Left lung (tissue), 10 donors: Measurements from ENCODE around the gene XAB2. TPM values are rescaled to one million over a fixed set of nuclear protein-coding genes. Genes with fewer than 3 reads are reported as not detected.
A peak's percentile ranks its signal among the peaks of the same experiment; 100 is the strongest.

Experiments
- ATAC-seq: fragments of 200-7000 bp; cut with Tn5 transposase; one replicate; pipeline ENCODE4 v1.9.1; 2020; ENCODE audit warnings: moderate library complexity
- DNase-seq, 4 donors: peaks; one replicate each; pipeline ENCODE4 v3.0.0-alpha.2; 2013 to 2020
- H3K27ac ChIP-seq, 2 donors: fragments of 200-600 bp; sonication (generic) in 1 of 2; one replicate each; pipeline versions ENCODE4 v1.5.0 to v1.8.0; 2020 to 2021
- H3K27me3 ChIP-seq, 2 donors: fragments of 200-600 bp; sonication (generic) in 1 of 2; one replicate each; pipeline versions ENCODE4 v1.5.0 to v1.8.0; 2020 to 2021
- H3K36me3 ChIP-seq, 2 donors: fragments of 200-600 bp; sonication (generic) in 1 of 2; one replicate each; pipeline versions ENCODE4 v1.5.0 to v1.8.0; 2020 to 2021
- H3K4me1 ChIP-seq, 2 donors: fragments of 200-600 bp; one replicate each; pipeline ENCODE4 v1.8.0; 2021
- H3K4me3 ChIP-seq, 2 donors: fragments of 200-600 bp; sonication (generic) in 1 of 2; one replicate each; pipeline versions ENCODE4 v1.5.0 to v1.8.0; 2020 to 2021; ENCODE audit warnings: mild to moderate bottlenecking in 1 of 2
- H3K9me3 ChIP-seq, 2 donors: fragments of 200-600 bp; sonication (generic) in 1 of 2; one replicate each; pipeline versions ENCODE4 v1.5.0 to v1.8.0; 2020 to 2021
- CTCF ChIP-seq, 2 donors: fragments of 200-600 bp; sonication (generic) in 1 of 2; IDR thresholded peaks; one replicate each; pipeline versions ENCODE4 v1.5.0 to v1.8.0; 2021; ENCODE audit warnings: antibody characterized with exemption in 2 of 2
- intact Hi-C, 2 donors: fragments of 100-400 bp; cut with DNase I; formaldehyde crosslinking; loops; one replicate each; pipeline versions ENCODE4 v1.11.2 to v1.14.2; 2022
- polyA plus RNA-seq, 6 donors: library from polyadenylated mRNA; unstranded; fragments of 120-200 nt; gene quantifications; one replicate each; pipeline ENCODE4 v1.2.1, GENCODE V29; 2013; ENCODE audit not compliant: insufficient read length in 6 of 6
- total RNA-seq, 2 donors: library from RNA; stranded (reverse); fragmentation: NEBNext Ultra II Directional; extraction: Animal tissue kit (Norgen Biotek cat#: 25700); gene quantifications; one replicate each; pipeline ENCODE4 v1.2.1, GENCODE V29; 2021
- donor health status: DM: no; HTN: yes; CAD: no.
- donor health status: DM: no; HTN: no; CAD: no.

The XAB2 gene
- total and polyA plus RNA-seq, 8 donors, result 30.5 to 38.8 (median 32.5) TPM

GRCh38 chr19:7661744-7662538 lies 32.6 kb upstream of the XAB2 start:
- no peak overlapping the region for H3K4me3 ChIP-seq
- peaks cover 0 to 13% of the 10 kb centered on the region in 2 donors for H3K27me3 ChIP-seq
- H3K9me3 ChIP-seq, result no peaks in the 10 kb centered on the region
- no peak for ATAC-seq
- H3K36me3 ChIP-seq, result no peaks in the 10 kb centered on the region
- no peak overlapping the region for H3K27ac ChIP-seq
- TF ChIP-seq CTCF (IDR thresholded peaks at IDR 0.05), result no peak
- peaks cover 0 to 32% of the 10 kb centered on the region in 2 donors for H3K4me1 ChIP-seq
- no peak for DNase-seq
- intact Hi-C loops, result no loop called here

- DNase-seq (no peak), ATAC-seq (peak; percentile 46)
- H3K4me1 ChIP-seq, result peaks cover 0 to 67% of the 10 kb centered on the region in 2 donors
- H3K4me3 ChIP-seq, result peak overlapping the region in 1 of 2 donors; percentile 9
- H3K9me3 ChIP-seq, result no peaks in the 10 kb centered on the region
- no peaks in the 10 kb centered on the region for H3K36me3 ChIP-seq
- H3K27me3 ChIP-seq, result peaks cover 0 to 4% of the 10 kb centered on the region in 2 donors
- intact Hi-C loops, result no loop called here
- peak overlapping the region in 1 of 2 donors; percentile 97 for H3K27ac ChIP-seq
- no peak for TF ChIP-seq CTCF (IDR thresholded peaks at IDR 0.05)
Observed at GRCh38 chr19:7658219-7658686, 28.9 kb upstream of the XAB2 start.

- Histone ChIP-seq H3K4me1 (peaks cover 3 to 77% of the 10 kb centered on the region in 2 donors), H3K9me3 (no peaks in the 10 kb centered on the region), H3K36me3 (no peaks in the 10 kb centered on the region), H3K27ac (peak overlapping the region; percentile 47 to 97), H3K4me3 (peak overlapping the region in 1 of 2 donors; percentile 9), H3K27me3 (peaks cover 0 to 4% of the 10 kb centered on the region in 2 donors)
- ATAC-seq, result peak; percentile 84
- intact Hi-C loops, result no loop called here
- no peak for TF ChIP-seq CTCF (IDR thresholded peaks at IDR 0.05)
- DNase-seq, result peak in 2 of 4 donors; percentile 76 to 83
Observed at GRCh38 chr19:7657131-7657751, 27.9 kb upstream of the XAB2 start.

GRCh38 chr19:7655581-7655980 lies 26.2 kb upstream of the XAB2 start:
- no peak overlapping the region for H3K4me3 ChIP-seq
- no peaks in the 10 kb centered on the region for H3K36me3 ChIP-seq
- no peak for DNase-seq
- H3K4me1 ChIP-seq, result peaks cover 4 to 78% of the 10 kb centered on the region in 2 donors
- H3K27me3 ChIP-seq, result peaks cover 0 to 4% of the 10 kb centered on the region in 2 donors
- no peaks in the 10 kb centered on the region for H3K9me3 ChIP-seq
- ATAC-seq, result no peak
- TF ChIP-seq CTCF (IDR thresholded peaks at IDR 0.05), result no peak
- intact Hi-C loops, result no loop called here
- H3K27ac ChIP-seq, result peak overlapping the region in 1 of 2 donors; percentile 97

- H3K27me3 ChIP-seq, result no peaks in the 10 kb centered on the region
- ATAC-seq (no peak), DNase-seq (no peak)
- intact Hi-C loops, result no loop called here
- H3K9me3 ChIP-seq, result no peaks in the 10 kb centered on the region
- peak overlapping the region in 1 of 2 donors; percentile 97 for H3K27ac ChIP-seq
- no peak for TF ChIP-seq CTCF (IDR thresholded peaks at IDR 0.05)
- no peaks in the 10 kb centered on the region for H3K36me3 ChIP-seq
- no peak overlapping the region for H3K4me3 ChIP-seq
- H3K4me1 ChIP-seq, result peaks cover 4 to 78% of the 10 kb centered on the region in 2 donors
Observed at GRCh38 chr19:7654401-7654800, 25.1 kb upstream of the XAB2 start.
